Ramos (cell line): Measurements from ENCODE around the gene SORCS3.

ENCODE experiments used
- in situ Hi-C: fragments of 300-500 bp; cut with MboI; formaldehyde crosslinking; loops from one replicate; pipeline ENCODE4 v1.14.3; 2022; ENCODE audit warnings: low sequenced_read_pairs; ENCODE audit not compliant: unreplicated experiment

The SORCS3 gene

DNA sequence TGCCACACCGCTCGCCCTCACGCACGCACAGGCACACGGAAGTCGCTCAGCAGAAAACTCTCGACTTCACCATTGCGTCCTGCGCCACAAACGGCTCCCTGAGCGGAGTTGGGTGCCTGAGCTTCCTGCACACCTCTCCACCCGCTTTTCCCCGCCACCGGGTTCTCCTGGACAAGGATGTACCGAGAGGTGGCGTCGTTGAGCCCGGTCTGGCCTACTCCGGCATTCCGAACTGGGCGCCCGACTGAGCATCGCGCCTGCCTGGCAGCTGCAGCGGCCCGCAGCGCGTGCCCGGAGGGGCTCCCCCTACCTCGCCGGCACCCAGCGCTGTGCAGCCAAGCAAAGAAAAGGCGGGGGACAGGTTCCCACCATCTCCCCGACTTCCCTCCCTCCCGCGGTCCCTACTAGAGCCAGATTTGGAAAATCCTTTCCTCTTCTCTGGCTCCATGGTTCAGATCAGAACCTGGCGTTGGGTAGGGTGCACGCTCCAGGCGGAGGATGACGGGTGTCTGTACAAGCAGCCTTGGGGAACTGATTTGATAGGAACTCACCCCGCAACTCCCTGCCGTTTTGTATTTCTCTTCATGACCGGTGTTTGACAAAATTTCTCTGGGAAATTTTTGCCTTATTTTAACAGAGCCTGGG, 1.7 kb downstream of the SORCS3 start:
- in situ Hi-C loops, result no loop called here

DNA sequence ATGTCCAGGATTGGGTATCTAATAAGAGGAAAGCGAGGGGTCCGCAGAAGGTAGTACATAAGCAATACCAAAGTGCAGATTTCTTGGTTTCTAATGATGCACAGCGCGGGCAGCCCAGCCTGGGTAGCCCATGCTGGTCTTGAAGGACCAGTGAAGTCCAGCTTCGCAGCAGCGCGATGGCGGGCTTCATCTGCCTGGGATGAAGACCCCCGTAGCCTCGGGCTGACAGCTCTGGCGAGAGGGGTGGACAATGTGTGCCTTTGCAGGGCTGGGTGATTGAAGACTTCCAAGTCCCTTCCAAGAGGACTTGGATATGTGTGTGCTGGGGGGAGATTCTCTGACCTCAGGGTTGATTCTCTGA, 2.2 kb downstream of the SORCS3 start:
- in situ Hi-C loops, result no loop called here

DNA sequence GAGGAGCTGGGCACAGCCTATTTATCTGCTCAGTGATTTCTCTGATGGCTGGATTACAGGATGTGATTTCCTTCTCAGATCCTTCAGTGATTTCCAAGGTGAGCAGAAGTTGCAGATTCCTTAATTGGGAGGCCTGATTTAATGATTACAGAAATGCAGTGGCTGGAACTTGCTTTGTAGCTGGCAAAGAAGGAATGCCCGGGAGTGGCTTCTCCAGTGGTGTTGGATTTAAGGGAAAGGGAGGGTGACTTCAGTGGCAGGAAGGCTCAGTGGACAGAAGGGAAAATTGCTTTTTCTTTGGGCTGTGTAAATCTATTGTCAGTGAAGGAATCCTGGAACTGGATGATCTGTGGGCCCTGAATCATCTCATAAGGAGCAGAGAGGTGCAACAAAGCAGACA, 5.1 kb downstream of the SORCS3 start:
- in situ Hi-C loops, result no loop called here

DNA sequence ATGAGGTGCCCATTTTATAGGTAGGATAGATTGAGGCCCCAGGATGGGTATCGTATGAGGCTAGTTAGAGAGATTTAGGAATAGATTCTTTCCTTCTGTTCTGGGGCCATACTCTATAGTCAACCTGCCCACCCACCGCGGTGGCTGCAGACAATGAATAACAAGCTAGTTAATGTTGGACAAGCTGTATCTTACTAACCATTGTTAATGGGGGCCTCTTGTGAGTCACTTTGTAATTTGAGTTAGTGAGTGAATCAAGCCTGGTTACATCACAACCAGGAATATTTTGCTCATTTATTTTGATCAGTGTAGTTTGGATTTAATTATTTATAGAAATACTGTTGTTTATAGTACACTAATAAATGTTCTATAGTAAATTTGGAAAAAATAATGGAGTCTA, 7.3 kb downstream of the SORCS3 start:
- in situ Hi-C loops, result no loop called here

DNA sequence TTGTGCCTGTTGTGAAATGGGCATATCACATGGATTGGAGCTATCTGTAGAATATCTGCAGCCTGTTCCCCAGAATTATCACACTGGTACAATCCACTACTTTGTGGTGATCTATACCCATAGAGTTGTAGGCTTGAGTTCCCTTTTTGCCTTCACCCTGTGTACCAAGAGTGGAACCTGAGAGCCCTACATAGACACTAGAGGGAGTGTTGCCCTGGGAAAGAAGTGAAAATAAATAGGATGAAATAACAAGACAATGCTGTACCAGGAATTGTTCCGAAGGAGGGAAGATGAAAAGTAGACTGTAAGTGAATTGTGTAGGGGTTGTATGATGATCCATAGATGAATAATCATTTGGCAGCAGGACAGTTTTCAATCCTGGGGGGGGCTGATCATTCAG, 9.0 kb downstream of the SORCS3 start:
- in situ Hi-C loops, result no loop called here

DNA sequence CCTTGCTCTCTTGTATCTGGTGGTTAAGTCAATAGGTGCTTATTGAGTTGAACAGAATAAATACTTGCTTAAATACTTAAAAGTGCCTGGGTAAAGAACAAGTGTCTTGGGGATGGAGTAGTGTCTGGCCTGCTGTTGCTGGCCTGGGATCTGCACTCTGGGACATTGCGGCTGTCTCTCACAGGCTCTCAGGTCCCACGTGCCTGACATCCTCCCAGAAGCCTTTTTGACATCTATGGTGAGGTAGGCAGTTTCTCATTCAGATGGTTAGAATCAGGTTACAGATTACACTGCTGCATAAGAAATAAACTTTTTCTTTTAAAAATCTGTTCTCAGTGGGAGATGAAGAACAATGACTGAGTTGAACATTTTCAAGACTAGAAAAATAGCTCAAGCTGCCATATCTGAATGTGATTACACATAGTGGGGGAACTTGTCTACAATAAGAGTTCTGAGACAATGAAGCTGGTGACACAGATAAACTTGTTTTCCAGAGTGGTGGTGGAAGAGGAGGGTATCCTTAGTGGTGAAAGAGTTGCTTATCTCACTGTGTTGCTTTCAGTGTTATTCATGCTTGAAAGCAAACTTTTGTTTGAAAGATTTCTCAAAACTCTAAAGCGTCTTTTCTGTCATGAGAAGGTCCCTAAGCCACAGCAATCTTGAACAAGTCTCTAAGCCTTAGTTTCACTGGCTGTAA, 9.7 kb downstream of the SORCS3 start:
- in situ Hi-C loops, result no loop called here

DNA sequence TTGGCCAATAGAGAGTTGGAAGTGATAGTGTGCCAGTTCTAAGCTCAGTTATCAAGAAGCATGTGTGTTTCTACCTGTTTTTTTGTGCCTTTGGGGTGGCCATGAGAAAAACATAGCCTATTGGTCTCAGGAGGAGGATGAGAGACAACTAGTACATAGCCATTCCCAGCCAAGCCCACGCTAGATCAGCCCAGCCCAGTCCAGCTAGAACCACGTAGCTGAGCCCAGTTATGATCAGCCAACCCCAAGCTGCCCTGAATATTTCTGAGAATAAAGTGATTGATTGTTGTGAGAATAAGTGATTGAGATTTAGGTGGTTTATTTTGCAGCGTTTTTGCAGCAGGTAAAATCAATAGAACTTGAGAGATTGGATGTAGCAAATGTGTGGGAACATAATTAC, 15.9 kb downstream of the SORCS3 start:
- in situ Hi-C loops, result no loop called here

DNA sequence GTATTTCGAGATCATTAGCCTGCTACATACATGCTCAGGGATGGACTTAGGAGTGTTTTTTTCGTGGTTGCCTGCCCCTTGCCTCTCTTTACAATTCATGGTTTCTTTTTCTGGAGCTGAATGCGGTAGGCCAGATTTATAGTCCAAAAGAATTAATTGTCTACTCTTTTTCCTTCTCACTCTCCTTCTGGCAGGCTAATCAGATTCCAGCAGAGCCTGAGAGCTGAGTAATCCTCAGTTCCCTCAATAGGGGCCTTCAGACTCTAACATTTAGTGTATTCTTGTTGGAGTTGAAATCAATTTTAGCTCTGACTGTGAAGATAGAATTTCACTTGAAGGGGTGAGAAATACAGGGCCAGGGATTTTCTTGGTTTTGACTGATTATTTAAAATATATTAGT, 16.4 kb downstream of the SORCS3 start:
- in situ Hi-C loops, result no loop called here

DNA sequence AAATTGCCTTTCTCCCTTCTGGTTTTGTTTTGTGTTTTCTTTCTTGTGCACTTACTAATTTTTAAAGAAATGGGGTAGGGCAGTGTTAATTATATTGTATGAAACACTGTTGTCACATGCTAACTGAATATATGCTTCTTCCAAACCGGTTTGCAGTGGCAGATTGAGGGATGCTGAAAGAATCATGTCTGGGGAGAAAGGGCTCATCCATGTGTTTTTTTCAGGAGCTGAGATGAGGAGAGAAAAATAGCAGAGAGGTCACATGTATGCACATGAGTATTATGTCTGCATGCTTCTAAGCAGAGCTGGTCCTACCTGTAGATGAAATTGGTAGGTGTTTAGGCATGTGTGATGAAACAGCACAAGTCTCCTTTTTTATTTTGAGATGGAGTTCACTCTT, 17.0 kb downstream of the SORCS3 start:
- in situ Hi-C loops, result no loop called here

DNA sequence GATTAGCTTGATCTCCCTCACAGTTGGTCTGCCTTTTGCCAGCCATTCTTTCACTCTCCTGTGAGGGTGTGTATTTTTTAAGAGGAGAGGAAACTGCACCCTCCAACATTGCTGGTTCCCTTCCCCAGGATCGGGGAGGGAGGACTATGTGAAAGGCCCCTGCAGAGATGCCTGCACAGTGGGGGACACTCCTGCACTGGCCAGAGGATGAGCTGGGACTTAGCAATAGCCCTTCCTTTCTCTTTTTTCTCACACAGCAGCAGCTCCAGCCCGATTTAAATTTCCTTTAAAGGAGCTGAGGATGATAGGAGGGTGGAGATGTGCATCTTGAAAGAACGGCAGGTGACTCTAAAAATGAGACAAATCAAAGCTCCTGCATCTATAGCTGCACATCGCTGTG, 18.7 kb downstream of the SORCS3 start:
- in situ Hi-C loops, result no loop called here

DNA sequence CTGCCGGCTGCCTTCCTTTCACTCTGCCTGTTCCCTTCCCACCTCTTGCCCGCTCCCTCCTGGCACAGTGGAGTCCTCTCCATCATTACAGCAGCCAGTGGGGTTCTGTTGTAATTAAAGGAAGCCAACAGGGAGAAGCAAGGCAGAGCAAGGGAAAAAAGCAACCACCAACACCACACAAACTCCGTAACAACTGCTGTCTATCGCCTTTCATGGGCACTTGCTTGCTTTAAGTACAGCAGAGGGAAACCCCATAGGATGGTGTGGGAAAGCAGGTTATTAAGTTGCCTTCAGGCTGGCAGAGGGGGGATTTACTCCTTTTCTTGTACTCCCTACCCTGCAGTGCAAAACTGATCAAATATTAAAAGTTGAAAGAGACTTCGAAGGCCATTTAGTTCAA, 22.0 kb downstream of the SORCS3 start:
- in situ Hi-C loops, result no loop called here

DNA sequence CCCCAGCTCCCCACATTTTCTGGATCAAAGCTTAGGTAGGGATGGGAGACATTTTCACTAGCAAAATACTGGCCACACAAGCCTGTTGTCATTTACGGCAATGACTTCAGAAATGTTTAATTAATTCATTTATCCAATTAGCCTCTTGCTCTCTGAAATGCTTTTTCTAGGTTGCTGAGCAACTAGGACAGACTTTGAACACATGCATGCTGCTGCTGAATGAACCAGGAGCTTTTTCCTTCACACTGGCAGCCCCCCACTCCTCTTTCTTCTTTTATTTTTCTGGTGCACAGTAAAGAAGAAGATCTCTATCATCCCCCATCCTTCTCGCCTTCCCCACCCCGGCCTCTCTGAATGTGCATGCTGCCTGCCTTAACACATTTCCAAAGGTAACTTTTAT, 22.5 kb downstream of the SORCS3 start:
- in situ Hi-C loops, result no loop called here

DNA sequence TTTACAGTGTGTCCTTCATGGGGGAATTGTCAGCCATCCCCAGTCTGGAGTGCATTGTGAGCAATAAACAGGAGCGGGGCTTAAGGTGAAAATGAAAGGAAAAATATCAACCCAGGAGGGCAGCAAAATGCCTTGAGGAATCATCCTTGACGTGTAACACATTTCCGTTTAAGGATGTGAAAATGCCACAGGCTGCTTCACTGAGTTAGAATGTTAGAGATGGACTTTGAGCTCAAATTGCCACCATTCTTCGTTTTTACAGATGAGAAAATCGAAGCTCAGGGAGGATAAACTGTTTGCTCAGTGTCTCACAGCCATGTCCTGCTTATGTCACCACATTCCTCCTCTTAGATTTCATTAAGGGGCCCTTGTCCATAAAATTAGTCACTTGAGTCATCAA, 23.1 kb downstream of the SORCS3 start:
- in situ Hi-C loops, result no loop called here

DNA sequence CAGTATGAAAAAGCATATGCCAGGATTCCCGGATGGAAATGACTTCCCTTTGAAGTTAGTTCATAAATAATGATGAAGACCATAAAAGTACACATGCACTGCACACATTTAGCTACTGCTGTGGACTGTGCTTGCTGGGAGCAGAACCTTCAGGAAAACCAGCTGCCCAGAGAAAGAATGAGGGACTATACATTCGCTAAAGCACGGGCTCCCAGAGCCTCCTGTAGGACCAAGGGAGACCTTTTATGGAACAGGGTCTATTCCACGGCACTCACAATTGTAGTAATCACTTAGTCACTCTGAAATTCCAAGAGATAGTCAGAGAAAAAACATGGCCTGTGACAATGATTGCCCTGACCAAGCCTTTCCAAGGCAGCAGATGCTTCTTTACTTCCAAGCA, 24.1 kb downstream of the SORCS3 start:
- in situ Hi-C loops, result no loop called here

DNA sequence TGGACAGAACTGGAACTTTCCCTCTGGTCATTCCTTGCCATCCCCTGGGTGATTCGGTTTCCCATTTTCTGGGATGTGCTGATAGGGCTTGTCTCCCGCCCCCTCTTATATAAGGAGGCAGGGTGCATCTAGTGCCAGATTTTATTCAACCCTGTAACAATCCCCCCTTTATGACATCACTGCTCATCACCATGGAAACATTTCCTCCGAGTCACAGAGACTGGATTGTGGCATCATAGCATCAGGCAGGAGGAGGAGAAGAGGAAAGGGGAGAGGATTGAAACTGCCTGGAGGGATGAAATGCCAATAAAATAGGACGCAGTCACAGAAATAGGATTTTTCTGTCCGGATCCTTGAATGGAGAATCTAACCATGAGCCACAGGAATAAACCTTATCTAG, 25.0 kb downstream of the SORCS3 start:
- in situ Hi-C loops, result no loop called here

DNA sequence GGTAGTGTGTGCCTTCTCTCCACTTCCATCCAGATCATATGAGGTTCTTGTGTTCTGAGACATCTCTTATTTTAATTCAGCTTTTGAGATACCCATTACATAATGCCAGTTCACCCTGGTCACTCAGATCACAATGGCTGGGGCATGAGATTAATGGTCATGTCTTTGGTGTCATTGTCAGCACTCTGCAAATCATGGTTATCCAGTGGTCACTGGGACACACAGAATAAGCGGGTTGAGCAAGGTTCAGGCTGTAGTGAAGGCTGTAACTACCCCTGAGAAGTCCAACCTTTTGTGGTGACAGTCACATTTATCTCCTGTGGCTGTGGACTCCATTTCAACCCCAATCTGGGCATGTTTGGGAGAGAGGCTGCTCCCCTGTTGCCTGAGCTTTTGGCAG, 35.8 kb downstream of the SORCS3 start:
- in situ Hi-C loops, result no loop called here

DNA sequence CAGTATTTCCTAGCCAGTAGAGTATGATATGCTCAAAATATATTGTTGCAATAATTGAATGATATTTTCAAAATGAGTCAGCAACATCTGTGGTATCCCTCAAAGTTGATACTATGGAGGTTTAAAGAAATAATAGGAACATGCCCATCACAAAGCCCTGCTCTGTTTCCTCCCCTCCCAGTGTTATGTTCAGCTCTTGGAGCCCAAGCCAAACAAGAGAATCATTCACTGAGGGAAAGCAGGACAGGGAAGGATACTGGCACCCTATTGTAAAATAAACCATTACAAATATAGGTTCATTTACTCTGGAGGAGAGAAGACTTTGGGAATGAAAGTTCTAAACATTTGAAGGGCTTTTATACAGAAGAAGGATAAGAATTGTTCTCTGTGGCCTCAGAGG, 37.6 kb downstream of the SORCS3 start:
- in situ Hi-C loops, result no loop called here

DNA sequence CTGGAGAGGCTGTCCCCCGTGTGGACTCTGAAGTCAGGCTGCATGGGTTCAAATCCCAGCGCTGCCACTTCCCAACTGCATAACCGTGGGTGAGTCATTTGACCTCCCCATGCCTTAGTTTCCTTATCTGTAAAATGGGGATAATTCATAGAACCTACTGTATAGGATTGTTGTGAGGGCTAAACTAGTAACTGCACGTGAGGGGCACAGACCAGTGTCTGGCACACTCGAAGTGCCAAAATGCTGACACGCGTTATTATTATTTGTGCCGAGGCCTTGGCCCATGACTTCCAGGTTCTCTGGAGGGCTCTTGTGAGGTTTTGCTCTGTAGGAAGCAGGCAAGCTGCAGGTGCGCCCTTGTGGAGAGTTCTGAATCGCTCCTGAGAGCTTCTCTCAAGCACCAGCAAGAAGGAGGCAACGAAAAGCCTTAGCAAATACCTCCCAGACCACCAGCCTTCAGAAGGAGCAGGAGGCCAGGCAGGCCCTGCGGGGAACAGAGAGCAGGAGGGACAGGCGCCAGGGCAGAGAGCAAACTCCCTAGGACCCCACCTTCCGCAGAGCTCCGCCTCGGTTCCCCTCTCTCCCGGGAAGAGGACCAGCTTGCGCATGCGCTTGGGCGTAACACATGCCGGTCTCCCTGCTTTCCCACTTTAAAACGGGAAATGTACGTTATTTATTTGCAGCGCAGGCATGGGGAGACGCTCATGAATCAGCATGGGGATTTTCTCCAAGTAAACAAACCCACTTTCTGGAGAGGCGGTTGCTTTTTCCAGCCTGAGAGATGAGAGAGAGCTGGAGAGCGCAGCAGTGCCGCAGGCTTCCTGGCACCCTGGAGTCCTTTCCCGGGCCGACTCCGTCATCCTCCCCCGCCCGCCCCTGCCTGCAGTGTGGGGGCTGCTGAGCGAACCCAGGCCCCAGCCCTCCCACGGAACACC, 39.6 kb downstream of the SORCS3 start:
- in situ Hi-C loops, result no loop called here

DNA sequence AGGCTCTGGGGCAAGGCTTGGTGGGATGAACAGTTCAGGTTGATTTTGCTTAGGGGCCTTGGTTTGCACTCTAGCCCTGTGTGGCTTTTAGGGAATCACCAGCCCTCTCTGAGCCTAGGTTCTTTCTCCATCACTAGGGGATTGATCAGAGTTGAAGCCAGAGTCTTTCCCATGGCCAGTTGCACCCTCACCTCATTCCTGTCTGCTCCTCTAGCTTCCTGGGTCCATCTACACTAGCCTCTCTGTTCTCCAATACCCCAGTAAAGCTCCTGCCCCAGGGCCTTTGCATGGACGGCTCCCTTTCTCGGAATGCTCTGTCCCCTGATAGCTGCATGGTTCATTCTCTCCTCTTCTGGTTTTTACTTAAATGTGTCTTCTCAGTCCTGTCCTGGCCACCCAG, 40.4 kb downstream of the SORCS3 start:
- in situ Hi-C loops, result no loop called here

DNA sequence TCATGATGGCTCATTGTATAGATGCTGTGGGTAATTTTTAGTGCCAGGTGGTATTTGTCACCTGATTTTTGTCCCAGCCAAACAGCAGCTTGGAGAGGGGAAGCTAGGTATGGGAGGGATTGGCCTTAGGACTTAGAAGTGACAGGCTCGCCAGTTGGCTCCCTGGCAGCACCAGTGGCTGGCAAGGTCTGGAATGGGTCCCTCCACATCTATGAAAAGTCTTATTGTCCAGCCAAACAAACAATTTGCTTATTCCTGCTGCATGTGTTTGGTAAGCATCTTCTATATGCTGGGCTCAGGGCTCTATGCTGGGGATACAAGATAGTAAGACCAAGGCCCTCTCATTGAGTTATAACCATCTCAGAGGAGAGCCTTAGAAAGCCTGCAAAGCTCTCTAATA, 42.5 kb downstream of the SORCS3 start:
- in situ Hi-C loops, result no loop called here

DNA sequence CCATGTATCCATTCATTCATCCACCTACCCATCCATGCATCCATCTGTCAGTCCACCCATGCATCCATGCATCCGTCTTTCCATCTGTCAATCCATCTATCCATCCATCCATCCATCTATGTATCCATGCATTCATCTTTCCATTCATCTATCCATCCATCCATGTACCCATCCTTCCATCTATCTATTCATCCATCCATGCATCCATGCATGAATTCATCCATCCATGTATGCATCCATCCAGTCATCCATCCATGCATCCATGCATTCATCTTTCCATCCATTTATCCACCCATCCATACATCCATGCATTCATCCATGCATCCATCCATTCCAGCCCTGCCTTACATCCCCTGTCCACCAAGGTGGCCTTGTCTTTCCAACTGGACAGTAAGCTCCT, 45.7 kb downstream of the SORCS3 start:
- in situ Hi-C loops, result no loop called here
